Stromal cell of bone marrow (primary cell): Measurements from ENCODE around the gene CHIT1.

Experiments used
- DNase-seq: peaks from one replicate; pipeline ENCODE4 v3.0.0-alpha.2; 2012; ENCODE audit warnings: low read depth

CHIT1 gene

GRCh38 chr1:203174324-203174985 is 55.0 kb downstream of the CHIT1 start:
- DNase-seq = no peak

GRCh38 chr1:203173566-203173965 is 55.9 kb downstream of the CHIT1 start:
- DNase-seq = no peak

GRCh38 chr1:203173011-203173555 is 56.4 kb downstream of the CHIT1 start:
- DNase-seq = no peak

- DNase-seq = no peak
Measured at GRCh38 chr1:203172184-203173010, 57.1 kb downstream of the CHIT1 start.

- DNase-seq = no peak
Measured at GRCh38 chr1:203171341-203172183, 57.9 kb downstream of the CHIT1 start.

GRCh38 chr1:203170625-203171330 is 58.7 kb downstream of the CHIT1 start:
- DNase-seq = no peak

- DNase-seq = no peak
Measured at GRCh38 chr1:203169770-203170520, 59.5 kb downstream of the CHIT1 start.

- no peak for DNase-seq
Measured at GRCh38 chr1:203168991-203169390, 60.5 kb downstream of the CHIT1 start.

- no peak for DNase-seq
Measured at GRCh38 chr1:203168256-203168786, 61.2 kb downstream of the CHIT1 start.

- DNase-seq = no peak
Measured at GRCh38 chr1:203167913-203168200, 61.6 kb downstream of the CHIT1 start.

- no peak for DNase-seq
Measured at GRCh38 chr1:203167026-203167912, 62.2 kb downstream of the CHIT1 start.

- no peak for DNase-seq
Measured at GRCh38 chr1:203166192-203166940, 63.1 kb downstream of the CHIT1 start.
